Ascending aorta (tissue), 2 donors: ENCODE measurements around the gene MUSK. TPM values are rescaled to one million over a fixed set of nuclear protein-coding genes. Genes with fewer than 3 reads are reported as not detected.

Experiments used
- DNase-seq, 2 donors: peaks; one replicate each; pipeline ENCODE4 v3.0.0-alpha.2; 2019; ENCODE audit warnings: low spot score in 2 of 2
- H3K27ac ChIP-seq, 2 donors: fragments of 200-600 bp; sonication (generic); one replicate each; pipeline ENCODE4 v1.5.1; 2016 to 2017; ENCODE audit warnings: mild to moderate bottlenecking in 1 of 2
- H3K27me3 ChIP-seq: fragments of 200-600 bp; sonication (generic); one replicate; pipeline ENCODE4 v1.5.1; 2017
- H3K36me3 ChIP-seq, 2 donors: fragments of 200-600 bp; sonication (generic); one replicate each; pipeline ENCODE4 v1.5.1; 2016
- H3K4me1 ChIP-seq, 2 donors: fragments of 200-600 bp; sonication (generic); one replicate each; pipeline ENCODE4 v1.5.1; 2016 to 2017; ENCODE audit warnings: mild to moderate bottlenecking in 1 of 2
- H3K4me3 ChIP-seq, 2 donors: fragments of 200-600 bp; sonication (generic); one replicate each; pipeline ENCODE4 v1.5.1; 2016 to 2017; ENCODE audit warnings: mild to moderate bottlenecking in 1 of 2
- H3K9me3 ChIP-seq, 2 donors: fragments of 200-600 bp; sonication (generic); one replicate each; pipeline ENCODE4 v1.5.1; 2016
- CTCF ChIP-seq, 3 experiments: fragments of 200-600 bp in 2 of 3; fragments of 450-650 bp in 1 of 3; sonication (generic) in 2 of 3; IDR thresholded peaks; one replicate each; pipeline ENCODE4 v1.5.1; 2016 to 2019; ENCODE audit warnings: antibody characterized with exemption in 3 of 3, mild to moderate bottlenecking in 1 of 3, moderate library complexity in 1 of 3
- intact Hi-C: fragments of 100-400 bp; cut with DNase I; formaldehyde crosslinking; loops from one replicate; pipeline ENCODE4 v1.15.1; 2023
- total RNA-seq: library from RNA; depleted of rRNA; stranded (reverse); fragments of >200 nt; gene quantifications from one replicate; pipeline ENCODE4 v1.1.0, GENCODE V29; 2016

Gene MUSK
- total RNA-seq, 1 donor from 2014 or later: not detected

DNA sequence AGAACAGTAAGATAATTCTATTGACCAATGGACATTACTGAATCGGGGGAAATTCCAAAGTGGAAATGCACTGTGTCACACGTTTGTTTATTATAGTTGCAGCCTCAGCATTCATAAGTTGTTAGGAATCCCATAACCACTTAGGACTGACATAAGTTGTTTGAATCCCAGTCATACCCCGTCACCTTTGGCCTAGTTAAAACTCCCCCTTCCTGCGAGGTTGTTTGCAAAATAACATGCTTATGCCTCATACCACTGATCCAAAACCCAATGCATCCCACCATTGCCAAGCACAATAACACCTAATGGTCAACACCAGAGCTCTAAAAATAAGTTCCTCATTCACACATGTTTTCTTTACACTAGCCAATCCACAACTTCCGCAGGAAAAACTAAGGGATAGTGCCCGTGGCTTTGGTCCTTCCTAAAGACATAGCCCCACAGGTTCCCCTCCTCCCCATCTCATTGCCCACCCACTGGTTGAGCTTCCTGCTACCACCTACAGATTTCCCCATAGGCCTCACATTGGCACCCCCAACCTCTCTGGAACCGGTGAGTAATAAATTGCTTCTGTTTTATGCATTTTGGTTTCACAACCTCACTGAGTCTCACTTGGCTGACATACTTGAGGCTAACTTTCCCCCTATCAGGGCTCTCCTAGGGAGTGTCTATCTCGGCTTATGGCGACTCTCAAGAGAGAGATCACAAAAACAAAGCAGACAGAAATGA, 42.3 kb upstream of the MUSK start:
- peak overlapping the region in 1 of 2 donors; percentile 48 for H3K27ac ChIP-seq
- no peaks in the 10 kb centered on the region for H3K36me3 ChIP-seq
- H3K4me3 ChIP-seq: no peak overlapping the region
- peak in 1 of 2 donors; percentile 79 for DNase-seq
- intact Hi-C loops: no loop called here
- no peaks in the 10 kb centered on the region for H3K9me3 ChIP-seq
- TF ChIP-seq CTCF (IDR thresholded peaks at IDR 0.05): no peak
- no peaks in the 10 kb centered on the region for H3K4me1 ChIP-seq
- no peaks in the 10 kb centered on the region for H3K27me3 ChIP-seq

DNA sequence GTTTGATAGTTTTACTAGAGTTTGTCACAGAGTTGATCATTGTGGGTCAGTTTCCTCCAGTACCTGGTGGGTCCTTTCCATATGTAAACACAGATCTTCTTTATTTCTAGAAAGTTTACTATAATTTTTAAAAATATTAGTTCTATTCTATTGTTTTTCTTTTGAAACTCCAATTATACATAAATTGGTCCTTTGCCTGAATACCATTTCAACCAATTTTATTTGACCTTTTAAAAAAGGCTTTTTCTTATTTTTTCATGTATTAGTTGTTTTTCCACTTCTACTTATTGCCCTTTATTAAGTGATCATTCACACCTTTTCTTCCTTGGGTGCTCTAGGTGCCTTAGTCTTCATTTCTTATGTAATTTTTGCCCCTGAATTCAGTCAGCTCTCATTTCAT, 33.0 kb upstream of the MUSK start:
- Histone ChIP-seq H3K27me3 (no peaks in the 10 kb centered on the region), H3K27ac (no peak overlapping the region), H3K9me3 (peaks cover 14 to 19% of the 10 kb centered on the region in 2 donors), H3K4me1 (no peaks in the 10 kb centered on the region), H3K4me3 (no peak overlapping the region), H3K36me3 (no peaks in the 10 kb centered on the region)
- no peak for TF ChIP-seq CTCF (IDR thresholded peaks at IDR 0.05)
- intact Hi-C loops: loop anchor here (5.0 kb wide), 1 partner anchor 402 kb away; the partner anchor contains the start of gene LPAR1
- no peak for DNase-seq

DNA sequence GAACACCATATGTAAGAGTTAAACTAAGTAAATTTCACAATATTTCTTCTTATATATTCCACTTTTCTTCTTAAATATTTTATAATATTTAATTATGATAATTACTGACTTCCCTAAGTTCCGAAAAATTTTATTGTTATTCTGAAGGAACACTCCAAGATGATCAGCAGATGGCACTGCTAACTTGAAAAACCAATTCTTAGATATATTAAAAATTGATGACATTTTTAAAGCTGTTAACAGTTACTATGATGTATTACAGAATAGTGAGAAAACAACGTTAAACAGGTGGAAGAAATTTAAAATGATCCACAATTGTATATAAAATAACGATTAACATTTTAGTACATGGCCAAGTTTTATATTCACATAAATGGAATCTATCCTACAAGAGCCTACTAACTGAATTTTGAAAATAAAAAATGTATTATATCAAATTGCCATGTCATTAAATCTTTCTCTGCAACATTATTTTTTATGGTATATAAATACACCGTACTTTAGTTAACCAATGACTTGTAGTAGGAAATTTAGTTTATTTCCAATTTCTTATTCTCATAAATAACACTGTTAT, 30.1 kb upstream of the MUSK start:
- peak; percentile 41 to 68 (median 51) for TF ChIP-seq CTCF (IDR thresholded peaks at IDR 0.05)
- H3K27ac ChIP-seq: no peak overlapping the region
- H3K36me3 ChIP-seq: no peaks in the 10 kb centered on the region

DNA sequence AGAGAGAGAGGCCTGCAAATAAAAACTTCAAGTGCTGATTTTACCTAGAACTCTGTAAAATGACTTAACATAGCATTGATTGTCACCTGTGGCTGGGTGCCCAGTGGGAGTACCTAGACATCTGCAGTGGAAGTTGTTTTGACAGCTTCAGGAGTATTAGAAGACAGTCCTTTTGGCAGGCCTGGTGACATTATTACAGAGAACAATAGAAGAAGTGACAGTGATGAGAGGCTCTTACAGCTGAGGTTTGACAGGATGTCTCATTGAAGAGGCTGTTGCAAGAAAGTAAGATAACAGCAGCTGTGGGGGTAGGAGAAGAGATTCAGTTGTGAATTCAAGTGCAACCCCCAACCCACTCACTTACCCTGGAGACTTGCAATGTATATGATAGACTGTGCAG, 27.9 kb upstream of the MUSK start:
- intact Hi-C loops: no loop called here
- H3K9me3 ChIP-seq: peaks cover 2 to 4% of the 10 kb centered on the region in 2 donors
- H3K4me3 ChIP-seq: no peak overlapping the region
- no peak for DNase-seq
- TF ChIP-seq CTCF (IDR thresholded peaks at IDR 0.05): no peak
- no peak overlapping the region for H3K27ac ChIP-seq
- H3K27me3 ChIP-seq: no peaks in the 10 kb centered on the region
- H3K36me3 ChIP-seq: no peaks in the 10 kb centered on the region
- H3K4me1 ChIP-seq: no peaks in the 10 kb centered on the region

More for the DNA sequence above, 30.1 kb upstream of the MUSK start:
- DNase-seq: no peak
- intact Hi-C loops: loop anchor here (5.0 kb wide), 1 partner anchor 399 kb away; the partner anchor contains the start of gene LPAR1
- Histone ChIP-seq H3K9me3 (peaks cover 14 to 19% of the 10 kb centered on the region in 2 donors), H3K4me1 (no peaks in the 10 kb centered on the region), H3K27me3 (no peaks in the 10 kb centered on the region), H3K4me3 (no peak overlapping the region)

DNA sequence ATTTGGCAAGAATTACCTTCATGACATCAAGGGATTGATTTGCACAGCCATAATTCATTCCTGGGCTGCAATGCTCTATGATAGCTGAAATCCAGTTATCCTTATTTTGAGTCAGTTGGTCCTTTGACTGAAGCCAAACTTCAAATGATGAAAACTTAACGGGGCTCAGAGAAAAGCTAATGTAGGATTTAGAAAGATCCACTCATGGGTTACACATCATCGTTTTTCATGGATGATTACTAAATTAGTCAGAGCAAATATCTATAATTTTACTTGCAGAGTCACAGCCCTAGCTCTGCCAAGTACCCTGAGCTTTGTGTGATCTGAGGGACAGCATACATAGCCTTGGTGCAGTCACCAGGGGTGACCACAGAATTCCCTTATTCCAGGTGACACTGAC, 27.3 kb upstream of the MUSK start:
- Histone ChIP-seq H3K27me3 (no peaks in the 10 kb centered on the region), H3K4me3 (no peak overlapping the region), H3K27ac (no peak overlapping the region), H3K4me1 (no peaks in the 10 kb centered on the region), H3K36me3 (no peaks in the 10 kb centered on the region), H3K9me3 (no peaks in the 10 kb centered on the region)
- DNase-seq: no peak
- intact Hi-C loops: no loop called here
- TF ChIP-seq CTCF (IDR thresholded peaks at IDR 0.05): no peak
